Smooth muscle cell (in vitro differentiated cells): ENCODE results near the gene CCDC154. TPM values are rescaled to one million over a fixed set of nuclear protein-coding genes. Genes with fewer than 3 reads are reported as not detected.

Source experiments
- DNase-seq: peaks from one replicate; lab custom pipeline; 2025; ENCODE audit not compliant: unreplicated experiment; lab: John Stamatoyannopoulos, UW
- H2AFZ ChIP-seq: fragments of 200-600 bp; sonication (generic); 2 replicates; pipeline ENCODE4 v1.6.0; 2016; ENCODE audit warnings: antibody characterized with exemption, low read depth, mild to moderate bottlenecking
- H3F3A ChIP-seq: fragments of 200-600 bp; sonication (generic); 2 replicates; pipeline ENCODE4 v1.6.0; 2017; ENCODE audit warnings: antibody characterized with exemption, low read depth
- H3K27ac ChIP-seq: fragments of 200-600 bp; sonication (generic); 2 replicates; pipeline ENCODE4 v1.5.1; 2016; ENCODE audit warnings: low read depth, mild to moderate bottlenecking
- H3K27me3 ChIP-seq: fragments of 200-600 bp; sonication (generic); 2 replicates; pipeline ENCODE4 v1.6.1; 2016; ENCODE audit warnings: low read depth, mild to moderate bottlenecking
- H3K36me3 ChIP-seq: fragments of 200-600 bp; sonication (generic); 2 replicates; pipeline ENCODE4 v1.5.1; 2016; ENCODE audit warnings: low read depth
- H3K4me1 ChIP-seq: fragments of 200-600 bp; sonication (generic); 2 replicates; pipeline ENCODE4 v1.5.1; 2016; ENCODE audit warnings: low read depth
- H3K4me2 ChIP-seq: fragments of 200-600 bp; sonication (generic); 2 replicates; pipeline ENCODE4 v1.6.0; 2016; ENCODE audit warnings: mild to moderate bottlenecking
- H3K4me3 ChIP-seq: fragments of 200-600 bp; sonication (generic); 2 replicates; pipeline ENCODE4 v1.5.1; 2016; ENCODE audit warnings: mild to moderate bottlenecking
- H3K79me2 ChIP-seq: fragments of 200-600 bp; sonication (generic); 2 replicates; pipeline ENCODE4 v1.6.0; 2016; ENCODE audit warnings: low read depth, mild to moderate bottlenecking
- H3K9ac ChIP-seq: fragments of 200-600 bp; sonication (generic); 2 replicates; pipeline ENCODE4 v1.6.0; 2016; ENCODE audit warnings: low read depth
- H3K9me3 ChIP-seq: fragments of 200-600 bp; sonication (generic); replicated peaks from 2 replicates; pipeline ENCODE4 v1.5.1; 2016; ENCODE audit warnings: low read depth
- H4K20me1 ChIP-seq: fragments of 200-600 bp; sonication (generic); 2 replicates; pipeline ENCODE4 v1.6.0; 2016; ENCODE audit warnings: low read depth
- WGBS: methylation state at CpG from one replicate; pipeline ENCODE4 v1.1.7; 2016; ENCODE audit warnings: low lambda C conversion rate; 5-methylcytosine and 5-hydroxymethylcytosine counted together
- polyA plus RNA-seq: library from polyadenylated mRNA; unstranded; fragments of >200 nt; fragmentation: Nextera tagmentation; extraction: Ambion mirVana; gene quantifications from 2 replicates; pipeline ENCODE4 v1.2.1, GENCODE V29; 2016
- total RNA-seq: library from RNA; depleted of rRNA; stranded (reverse); fragments of >200 nt; gene quantifications from 2 replicates; pipeline ENCODE4 v1.2.3, GENCODE V29; 2014
- TF ChIP-seq, protein P1 (sequence below): fragments of 200-600 bp; sonication (generic); IDR thresholded peaks from 2 replicates; pipeline ENCODE4 v1.5.1; 2017; ENCODE audit warnings: borderline replicate concordance, mild to moderate bottlenecking, antibody characterized with exemption; ENCODE audit not compliant: insufficient read depth, poor library complexity, severe bottlenecking

Gene CCDC154
- total and polyA plus RNA-seq, 2 experiments from 2014 or later, result 0.24 TPM; not detected in 1

DNA sequence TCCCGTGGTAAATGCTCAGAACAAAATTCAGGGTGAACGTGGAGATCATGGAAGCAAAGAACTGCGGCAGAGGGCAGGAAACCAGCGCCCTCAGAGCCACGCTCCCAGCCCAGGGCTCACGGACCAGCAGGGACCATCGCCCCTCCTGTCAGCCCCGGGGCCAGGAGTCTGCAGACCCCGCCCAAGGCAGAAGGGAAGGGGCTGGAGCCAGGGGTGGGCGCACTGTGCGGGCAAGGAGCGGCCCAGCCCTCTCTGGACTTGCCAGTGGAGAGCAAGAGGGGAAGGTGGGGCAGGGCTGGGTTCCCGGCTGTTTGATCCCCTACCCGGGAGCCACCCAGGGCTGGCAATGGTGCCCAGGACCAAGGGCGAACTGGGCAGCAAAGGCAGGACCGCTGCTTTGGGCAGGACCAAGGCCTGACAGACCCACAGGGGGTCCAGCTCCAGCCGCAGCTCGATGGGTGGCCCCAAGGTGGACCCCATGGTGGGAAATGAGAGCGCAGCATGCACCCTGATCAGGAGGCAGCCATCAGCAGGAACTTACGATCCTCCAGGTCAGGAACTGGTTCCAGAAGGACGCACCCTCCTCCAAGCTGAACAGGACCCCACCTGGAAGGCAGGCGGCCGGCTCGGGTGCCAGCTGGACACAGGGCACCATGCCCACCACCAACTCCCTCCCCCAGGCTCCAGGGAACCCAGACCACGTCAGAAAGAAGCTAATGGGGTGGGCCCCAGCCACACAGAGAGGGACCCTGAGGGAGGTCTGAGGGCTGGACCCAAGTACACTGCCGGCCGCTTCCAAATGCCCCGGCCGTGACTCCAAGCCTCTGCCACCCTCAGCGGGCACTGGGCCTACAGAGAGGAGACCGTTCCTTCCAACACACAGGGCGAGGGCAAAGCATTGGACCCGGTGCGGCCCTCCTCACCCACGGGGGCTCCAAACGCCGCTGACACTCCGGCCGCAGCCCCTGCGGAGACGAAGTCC lies 11.1 kb upstream of the CCDC154 start:
- H2AFZ ChIP-seq, result no peak overlapping the region
- TF ChIP-seq, protein P1, sequence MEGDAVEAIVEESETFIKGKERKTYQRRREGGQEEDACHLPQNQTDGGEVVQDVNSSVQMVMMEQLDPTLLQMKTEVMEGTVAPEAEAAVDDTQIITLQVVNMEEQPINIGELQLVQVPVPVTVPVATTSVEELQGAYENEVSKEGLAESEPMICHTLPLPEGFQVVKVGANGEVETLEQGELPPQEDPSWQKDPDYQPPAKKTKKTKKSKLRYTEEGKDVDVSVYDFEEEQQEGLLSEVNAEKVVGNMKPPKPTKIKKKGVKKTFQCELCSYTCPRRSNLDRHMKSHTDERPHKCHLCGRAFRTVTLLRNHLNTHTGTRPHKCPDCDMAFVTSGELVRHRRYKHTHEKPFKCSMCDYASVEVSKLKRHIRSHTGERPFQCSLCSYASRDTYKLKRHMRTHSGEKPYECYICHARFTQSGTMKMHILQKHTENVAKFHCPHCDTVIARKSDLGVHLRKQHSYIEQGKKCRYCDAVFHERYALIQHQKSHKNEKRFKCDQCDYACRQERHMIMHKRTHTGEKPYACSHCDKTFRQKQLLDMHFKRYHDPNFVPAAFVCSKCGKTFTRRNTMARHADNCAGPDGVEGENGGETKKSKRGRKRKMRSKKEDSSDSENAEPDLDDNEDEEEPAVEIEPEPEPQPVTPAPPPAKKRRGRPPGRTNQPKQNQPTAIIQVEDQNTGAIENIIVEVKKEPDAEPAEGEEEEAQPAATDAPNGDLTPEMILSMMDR, result no peak
- 96% methylated on average over 37 of the region's 41 CpGs for WGBS

GRCh38 chr16:1454561-1454960 lies 10.2 kb upstream of the CCDC154 start:
- Histone ChIP-seq H3K9me3 (no peaks in the 10 kb centered on the region), H3F3A (no peaks in the 10 kb centered on the region), H3K4me3 (no peak overlapping the region), H3K79me2 (no peaks in the 10 kb centered on the region), H3K9ac (no peak overlapping the region), H3K36me3 (no peaks in the 10 kb centered on the region), H2AFZ (no peak overlapping the region), H4K20me1 (no peaks in the 10 kb centered on the region), H3K4me2 (no peak overlapping the region), H3K27ac (no peak overlapping the region), H3K27me3 (no peaks in the 10 kb centered on the region), H3K4me1 (no peaks in the 10 kb centered on the region)
- DNase-seq, result no peak
- TF ChIP-seq, protein P1, result no peak
- WGBS, result 92% methylated on average over 16 of the region's 17 CpGs

More for the DNA sequence above, 11.1 kb upstream of the CCDC154 start:
- Histone ChIP-seq H3K9me3 (no peaks in the 10 kb centered on the region), H3K4me2 (no peak overlapping the region), H3K27me3 (no peaks in the 10 kb centered on the region), H4K20me1 (no peaks in the 10 kb centered on the region), H3F3A (no peaks in the 10 kb centered on the region), H3K9ac (no peak overlapping the region), H3K79me2 (no peaks in the 10 kb centered on the region), H3K27ac (no peak overlapping the region), H3K4me3 (no peak overlapping the region), H3K36me3 (no peaks in the 10 kb centered on the region), H3K4me1 (no peaks in the 10 kb centered on the region)
- no peak for DNase-seq

GRCh38 chr16:1453316-1453715 lies 9.0 kb upstream of the CCDC154 start:
- no peaks in the 10 kb centered on the region for H3F3A ChIP-seq
- no peak for DNase-seq
- H3K9ac ChIP-seq, result no peak overlapping the region
- H3K4me3 ChIP-seq, result no peak overlapping the region
- no peaks in the 10 kb centered on the region for H3K4me1 ChIP-seq
- no peaks in the 10 kb centered on the region for H3K79me2 ChIP-seq
- WGBS, result 99% methylated on average over 19 of the region's 19 CpGs
- H3K9me3 ChIP-seq, result no peaks in the 10 kb centered on the region
- H3K36me3 ChIP-seq, result no peaks in the 10 kb centered on the region
- H3K27me3 ChIP-seq, result no peaks in the 10 kb centered on the region
- TF ChIP-seq, protein P1, result no peak
- H3K4me2 ChIP-seq, result no peak overlapping the region
- H3K27ac ChIP-seq, result no peak overlapping the region
- H2AFZ ChIP-seq, result no peak overlapping the region
- H4K20me1 ChIP-seq, result no peaks in the 10 kb centered on the region

DNA sequence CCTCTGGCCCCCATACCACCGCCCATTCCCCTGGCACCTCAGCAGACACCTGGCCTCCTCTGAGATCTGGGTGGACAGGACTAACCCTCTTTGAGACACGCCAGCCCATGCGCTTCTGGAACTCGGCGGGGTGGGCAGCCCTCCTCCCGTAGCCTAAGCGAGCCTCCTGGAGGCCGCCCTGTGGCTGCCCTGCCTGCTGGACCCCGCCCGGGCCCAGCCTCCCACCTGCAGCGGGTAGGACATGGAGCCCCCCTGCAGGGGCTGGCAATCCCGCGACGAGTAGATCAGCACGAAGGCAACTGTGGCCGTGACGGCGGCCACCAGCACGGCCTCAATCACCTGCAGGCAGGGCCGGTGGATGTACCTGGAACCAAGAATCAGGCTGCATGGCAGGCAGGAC lies 8.2 kb upstream of the CCDC154 start:
- H4K20me1 ChIP-seq, result no peaks in the 10 kb centered on the region
- H3K27ac ChIP-seq, result no peak overlapping the region
- H3K4me3 ChIP-seq, result no peak overlapping the region
- H3K27me3 ChIP-seq, result no peaks in the 10 kb centered on the region
- H3K9me3 ChIP-seq, result no peaks in the 10 kb centered on the region
- DNase-seq, result no peak
- H3K9ac ChIP-seq, result no peak overlapping the region
- no peaks in the 10 kb centered on the region for H3K4me1 ChIP-seq
- H3K36me3 ChIP-seq, result no peaks in the 10 kb centered on the region
- no peaks in the 10 kb centered on the region for H3F3A ChIP-seq
- no peak overlapping the region for H3K4me2 ChIP-seq
- WGBS, result 97% methylated on average over 20 of the region's 20 CpGs
- H3K79me2 ChIP-seq, result no peaks in the 10 kb centered on the region
- H2AFZ ChIP-seq, result no peak overlapping the region
- TF ChIP-seq, protein P1, result no peak
